Measurements from ENCODE around the gene DGKG. TPM values are rescaled to one million over a fixed set of nuclear protein-coding genes. Genes with fewer than 3 reads are reported as not detected.

DGKG gene
- total and polyA plus RNA-seq, 2 of the 8 experiments (the other 6 are each of a cell fraction or from before 2014, with no cell fraction given), result 0.30 to 0.48 TPM

- TF ChIP-seq NANOG (IDR thresholded peaks at IDR 0.05; ENCODE audit: insufficient read depth, low read depth, low read length, poor library complexity, severe bottlenecking), result no peak
- no peak for TF ChIP-seq EZH2 (IDR thresholded peaks at IDR 0.05; ENCODE audit: low read depth, low read length, severe bottlenecking)
- no peak for TF ChIP-seq RXRA (IDR thresholded peaks at IDR 0.05; ENCODE audit: insufficient read depth, low read depth, low read length)
- TF ChIP-seq CBX5 (IDR thresholded peaks at IDR 0.05; ENCODE audit: low read depth, low read length), result no peak
- no peak for TF ChIP-seq BACH1 (IDR thresholded peaks at IDR 0.05; ENCODE audit: low read length)
Observed at GRCh38 chr3:186137051-186137685, 224.9 kb downstream of the DGKG start (continued).
